NK-92 (cell line): ENCODE measurements around the gene KCNE4.

Source experiments
- DNase-seq: peaks from one replicate; lab custom pipeline; 2025; ENCODE audit not compliant: unreplicated experiment; lab: John Stamatoyannopoulos, UW

KCNE4 gene, protein sequence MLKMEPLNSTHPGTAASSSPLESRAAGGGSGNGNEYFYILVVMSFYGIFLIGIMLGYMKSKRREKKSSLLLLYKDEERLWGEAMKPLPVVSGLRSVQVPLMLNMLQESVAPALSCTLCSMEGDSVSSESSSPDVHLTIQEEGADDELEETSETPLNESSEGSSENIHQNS

DNA sequence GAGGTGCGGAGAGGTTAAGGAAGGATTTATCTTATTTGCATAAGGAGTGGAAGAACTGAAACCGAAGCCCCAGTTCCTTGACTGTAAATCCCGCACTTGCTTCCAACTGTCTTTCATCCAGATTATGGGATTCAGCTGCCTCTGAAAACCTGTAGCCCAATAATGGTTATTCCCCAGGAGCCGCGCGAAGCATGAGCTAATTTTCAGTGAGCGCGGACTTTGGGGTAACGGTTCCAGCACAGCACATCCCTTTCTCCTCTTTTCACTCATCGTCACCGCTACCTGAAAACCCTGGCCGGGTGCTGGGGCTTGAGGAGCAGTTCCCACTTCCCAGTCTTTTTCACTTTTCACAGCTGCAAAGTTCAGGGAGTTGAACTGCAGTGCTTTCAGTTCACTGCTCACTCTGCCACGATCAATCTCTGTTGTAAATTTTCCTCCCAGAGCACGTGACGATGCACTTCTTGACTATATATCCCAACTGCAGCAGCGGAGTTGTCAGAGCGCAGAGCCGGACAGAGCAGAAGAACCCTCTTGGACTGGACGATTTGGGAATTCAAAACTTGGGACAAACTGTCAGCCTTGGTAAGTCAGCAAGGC is at the start of gene KCNE4:
Gene KCNE4, plus strand, starts transcription at position 498 of the 597 bp plus-strand sequence. CDS start 641 bp downstream, outside the sequence.
- no peak for DNase-seq

DNA sequence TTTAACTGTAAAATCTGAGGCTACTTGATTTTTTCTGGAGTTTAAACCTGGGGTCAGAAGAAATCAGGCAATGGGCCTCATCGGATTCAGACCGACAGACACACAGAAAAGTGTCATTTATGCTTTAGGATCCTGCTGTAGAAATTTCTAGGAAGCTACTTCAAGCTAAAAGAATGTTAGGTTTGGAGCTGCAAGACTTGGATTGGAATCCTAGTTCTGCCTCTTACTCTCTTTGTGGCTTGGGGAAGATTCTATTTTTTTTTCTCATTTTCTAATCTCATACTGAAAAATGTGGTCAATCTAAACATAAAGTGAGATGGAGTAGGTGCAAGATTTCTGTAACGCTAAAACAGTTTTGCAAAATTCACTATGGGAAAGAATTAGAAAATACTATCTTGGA is 48.8 kb upstream of the KCNE4 start:
- DNase-seq: no peak

DNA sequence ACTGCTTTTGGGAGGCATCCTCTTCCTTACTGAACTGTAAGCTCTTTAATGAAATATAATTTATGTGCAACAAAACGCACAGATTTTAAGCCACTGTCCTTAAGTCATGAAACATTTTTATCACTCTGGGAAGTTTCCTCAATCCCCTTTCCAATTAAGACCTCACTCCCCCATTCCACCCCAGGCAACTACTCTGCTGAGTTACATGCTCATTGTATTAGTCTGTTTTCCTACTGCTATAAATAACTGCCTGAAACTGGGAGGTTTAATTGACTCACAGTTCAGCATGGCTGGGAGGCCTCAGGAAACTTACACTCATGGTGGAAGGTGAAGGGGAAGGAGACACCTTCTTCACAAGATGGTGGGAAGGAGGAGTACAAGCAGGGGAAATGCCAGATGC is 46.5 kb upstream of the KCNE4 start:
- DNase-seq: no peak

DNA sequence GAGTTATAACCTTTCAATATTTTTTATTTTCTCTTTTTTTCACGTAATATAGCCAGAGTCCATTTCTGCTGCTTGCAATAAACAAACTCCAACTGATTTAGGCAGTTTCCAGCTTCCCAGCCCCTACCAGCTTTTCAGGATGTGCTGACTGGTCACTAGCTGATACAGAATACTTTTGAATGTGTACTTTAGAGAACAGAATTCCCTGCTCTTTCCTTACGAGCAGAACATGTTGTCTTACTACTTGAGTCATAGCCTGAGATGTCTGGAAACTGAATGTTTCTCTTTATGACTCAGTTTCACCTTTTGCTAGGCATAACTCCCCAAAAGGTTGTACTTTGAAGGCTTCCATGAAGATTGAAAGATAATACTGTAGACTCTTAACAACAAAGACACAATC is 44.5 kb upstream of the KCNE4 start:
- DNase-seq: no peak

DNA sequence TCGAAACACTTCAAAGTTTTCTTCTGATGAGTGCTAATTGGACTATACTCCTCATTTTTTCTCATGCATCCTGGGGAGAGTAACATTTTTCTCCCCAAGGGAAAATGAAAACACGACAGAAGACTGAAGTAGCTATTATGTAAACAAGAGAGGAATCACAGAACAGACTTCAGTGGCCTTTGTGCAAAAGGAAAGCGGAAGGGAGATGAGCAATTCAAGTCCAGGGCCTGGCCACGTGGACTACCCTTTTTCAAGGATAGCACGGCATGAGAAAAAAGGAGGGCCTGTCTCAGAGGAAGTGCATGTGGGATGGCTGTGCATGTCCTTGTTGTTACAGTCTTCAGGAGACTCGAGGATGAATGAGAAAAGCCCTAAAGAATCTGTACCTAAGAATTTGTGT is 43.8 kb upstream of the KCNE4 start:
- no peak for DNase-seq

DNA sequence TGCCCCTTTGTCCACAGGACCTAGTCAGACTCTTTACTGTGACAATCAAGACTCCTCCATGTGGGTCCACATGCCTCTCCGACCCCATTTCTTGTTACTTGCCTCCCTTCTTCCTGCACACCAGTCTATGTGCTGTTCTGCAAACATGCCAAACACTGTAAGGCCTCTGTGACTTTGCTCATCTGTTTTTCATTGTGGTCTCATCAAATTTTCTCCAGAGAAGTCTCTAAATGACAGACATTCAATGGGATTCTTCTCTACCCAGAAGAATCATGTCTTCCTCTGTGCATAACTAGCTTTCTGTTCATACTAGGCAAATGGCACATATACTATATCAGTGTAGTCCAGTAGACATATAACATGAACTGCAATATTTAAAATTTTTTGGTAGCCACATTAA is 43.0 kb upstream of the KCNE4 start:
- DNase-seq: no peak

DNA sequence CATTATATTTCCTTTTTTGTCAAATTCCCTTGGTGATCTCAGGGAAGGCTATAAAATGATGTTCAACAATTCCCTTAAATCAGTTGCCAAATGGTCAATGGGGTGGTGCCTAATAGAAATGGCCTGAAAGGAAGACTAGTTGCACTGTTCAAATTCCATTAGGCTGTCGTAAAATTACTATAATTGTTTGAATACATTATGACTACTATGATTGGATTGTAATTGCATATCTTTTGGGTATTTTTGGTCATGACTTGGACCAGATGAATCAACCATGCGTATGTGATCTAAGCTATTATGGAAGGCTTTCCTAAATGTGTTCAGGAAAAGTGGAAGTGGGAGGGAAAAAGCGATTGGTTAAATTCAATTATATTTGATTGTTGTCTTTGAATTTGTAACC is 41.3 kb upstream of the KCNE4 start:
- DNase-seq: no peak

DNA sequence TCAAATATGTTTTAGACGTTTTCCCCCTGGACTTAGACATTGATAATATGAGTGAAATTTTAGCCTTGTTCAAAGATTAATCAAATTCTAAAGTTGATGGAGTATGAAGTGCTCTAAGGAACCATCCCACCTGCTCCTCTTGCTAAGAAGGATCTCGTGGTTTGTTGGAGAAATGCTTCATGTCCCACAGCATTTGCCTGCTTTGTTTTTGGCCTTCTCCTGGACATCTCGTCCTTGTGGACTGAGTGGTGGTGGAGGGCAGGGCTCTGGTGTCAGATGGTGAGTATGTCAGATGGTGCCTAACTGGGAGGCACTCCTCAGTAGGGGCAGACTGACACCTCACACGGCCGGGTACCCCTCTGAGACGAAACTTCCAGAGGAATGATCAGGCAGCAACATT is 39.7 kb upstream of the KCNE4 start:
- DNase-seq: no peak

DNA sequence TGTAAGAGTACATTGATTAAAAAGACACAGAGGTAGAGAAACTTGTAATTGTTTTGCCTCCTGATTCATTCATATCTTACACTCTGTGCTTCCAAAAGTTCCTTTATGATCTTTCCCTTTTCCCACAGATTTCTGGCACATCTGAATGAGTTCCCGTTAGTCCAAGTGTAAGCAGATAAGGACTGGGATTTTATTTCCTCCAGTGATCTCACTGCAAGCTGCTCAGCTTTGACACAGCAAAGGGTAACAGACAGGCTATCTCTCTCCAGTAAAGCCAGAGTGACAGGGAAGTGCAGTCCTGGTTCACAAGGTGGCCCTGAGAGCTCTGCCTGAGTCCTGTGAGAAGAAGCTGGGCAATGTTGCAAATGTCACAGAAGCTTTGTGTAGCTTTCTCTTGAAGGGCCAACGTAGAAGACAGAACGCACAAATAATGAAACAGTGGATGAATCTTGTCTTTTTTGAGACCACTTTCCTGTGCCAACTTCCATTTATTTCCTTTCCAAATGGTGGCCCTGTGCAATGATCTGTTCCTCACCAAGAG is 32.5 kb upstream of the KCNE4 start:
- DNase-seq: no peak

DNA sequence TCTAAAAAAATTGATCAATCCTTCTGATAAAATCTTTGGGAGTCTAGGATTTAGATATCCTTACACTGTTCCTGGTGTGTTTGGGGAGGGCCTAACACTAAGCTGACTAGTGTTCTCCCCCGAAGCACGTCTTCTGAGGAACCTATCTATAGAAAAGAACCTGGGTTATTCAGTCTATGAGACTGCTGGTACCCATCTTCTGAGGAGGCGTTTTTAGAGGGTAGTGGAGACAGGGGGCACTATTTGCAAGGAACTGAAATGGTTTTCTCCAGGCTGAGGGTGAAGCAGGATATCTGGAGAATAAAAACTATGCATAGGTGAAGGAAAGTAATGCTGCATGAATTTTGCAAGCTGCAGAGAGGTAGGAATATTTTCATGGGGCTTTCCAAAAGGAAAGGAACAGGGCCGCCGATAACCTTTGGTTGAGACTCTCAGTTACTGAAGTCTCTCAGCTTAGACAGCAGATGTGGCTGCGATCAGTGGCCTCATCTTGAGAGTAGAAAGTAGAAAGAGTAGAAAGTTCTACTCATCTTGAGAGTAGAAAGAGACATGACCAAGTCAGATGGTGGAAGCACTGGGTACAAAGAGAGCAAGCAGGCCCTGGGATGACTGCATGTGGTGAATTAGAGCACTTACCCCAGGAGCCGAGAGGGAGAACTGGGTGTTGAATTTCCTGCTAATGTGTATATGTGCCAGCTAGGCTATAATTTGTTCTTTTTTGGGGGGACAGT is 31.8 kb upstream of the KCNE4 start:
- no peak for DNase-seq

DNA sequence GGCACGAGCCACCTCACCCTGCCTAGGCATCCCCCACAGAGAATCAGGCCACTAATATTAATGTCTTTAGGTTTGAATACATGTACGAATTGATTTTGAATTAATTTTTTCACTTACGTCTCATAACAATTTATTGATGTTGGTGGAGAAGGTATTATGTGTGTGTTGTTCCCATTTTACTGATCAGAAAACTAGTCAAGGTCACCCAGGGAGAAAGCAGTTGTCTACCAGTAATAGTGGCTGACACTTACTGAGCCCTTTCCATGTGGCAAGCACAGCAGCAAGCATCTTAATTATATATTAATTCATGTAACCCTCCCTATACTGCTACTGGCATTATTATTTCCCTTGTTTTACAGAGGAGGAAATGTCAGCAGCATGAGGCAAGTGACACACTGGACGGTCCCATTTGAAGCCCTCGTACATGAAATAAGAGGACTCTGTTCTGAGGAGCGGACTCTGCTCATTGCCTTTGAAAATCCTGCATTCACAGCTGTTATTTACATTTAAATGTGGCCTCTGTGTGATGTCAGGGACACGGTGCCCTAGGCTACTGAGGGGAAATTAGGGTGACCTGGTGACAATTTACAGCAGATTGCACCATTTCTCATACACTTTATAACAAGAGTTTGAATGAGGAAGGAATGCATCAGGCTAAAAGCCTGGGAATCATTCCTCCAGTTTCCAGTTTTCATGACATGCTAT is 30.9 kb upstream of the KCNE4 start:
- DNase-seq: no peak

DNA sequence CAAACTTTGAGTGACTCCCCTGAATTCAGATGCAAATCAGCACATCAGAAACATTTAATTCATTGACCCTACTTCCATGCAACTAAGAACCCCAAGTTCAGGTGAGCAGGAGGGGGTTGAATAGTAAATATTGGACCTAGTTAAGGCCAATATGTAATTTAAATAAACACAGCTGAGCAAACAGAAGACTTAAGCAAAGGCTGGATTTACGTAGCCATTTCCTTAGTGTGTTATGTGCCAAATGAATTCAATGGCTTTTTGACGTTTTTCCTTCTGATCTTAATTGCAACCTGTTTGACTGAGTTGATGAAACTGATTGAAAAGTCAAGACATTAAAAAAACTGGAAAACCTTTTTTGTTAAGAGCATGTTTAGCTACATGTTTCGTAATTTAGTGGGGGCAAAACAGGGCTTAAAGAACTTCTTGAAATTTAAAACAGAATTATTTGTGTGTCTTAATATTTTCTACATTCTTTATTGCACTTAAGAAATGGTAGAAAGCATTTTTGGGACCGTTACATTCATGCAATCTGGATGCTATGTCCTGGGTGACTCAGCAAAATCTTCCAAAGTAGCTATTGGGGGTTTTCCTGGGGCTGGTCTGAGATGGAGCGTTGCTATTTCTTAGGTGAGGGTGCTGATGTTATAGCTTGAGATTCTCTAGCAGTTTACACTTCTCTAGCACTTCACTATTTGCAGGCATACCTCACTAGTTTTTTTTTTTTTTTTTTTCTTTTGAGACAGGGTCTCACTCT is 25.5 kb upstream of the KCNE4 start:
- no peak for DNase-seq

DNA sequence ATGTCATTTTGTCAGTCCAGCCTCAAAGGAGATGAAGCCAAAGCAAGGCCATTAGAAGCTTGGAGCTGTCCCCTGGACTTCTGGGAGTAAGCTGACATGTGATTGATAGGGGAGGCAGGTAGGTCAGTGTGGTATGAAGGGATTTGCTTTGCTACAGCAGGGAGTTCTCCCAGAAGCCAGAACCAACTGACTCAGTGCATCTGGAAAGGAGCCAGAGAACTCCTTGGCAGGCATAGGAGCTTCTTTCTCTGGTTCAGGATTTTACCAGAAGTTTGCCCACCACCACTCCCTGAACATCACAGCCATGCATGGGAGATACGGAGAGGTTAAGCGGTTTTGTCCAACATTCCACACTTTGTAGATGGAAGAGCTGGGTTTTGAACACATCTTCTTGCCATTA is 24.5 kb upstream of the KCNE4 start:
- no peak for DNase-seq

DNA sequence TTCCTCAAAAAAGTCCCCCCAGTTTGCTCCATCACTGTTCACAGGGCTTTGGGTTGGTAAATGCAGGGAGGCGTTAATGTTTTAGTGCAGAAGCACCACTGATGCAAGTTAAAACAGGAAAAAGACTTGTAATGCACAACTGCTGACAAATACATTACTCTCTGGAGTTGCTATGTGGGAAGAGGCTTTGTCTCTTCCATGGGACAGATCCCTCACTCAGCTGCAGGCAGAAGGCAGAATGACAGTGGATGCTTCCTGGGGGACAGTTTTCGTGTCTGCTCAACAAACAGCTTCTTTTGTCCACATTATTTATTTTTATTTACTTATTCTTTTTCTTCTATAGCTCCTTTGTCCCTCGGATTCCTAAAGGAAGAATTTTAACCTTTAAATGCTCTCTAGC is 22.7 kb upstream of the KCNE4 start:
- DNase-seq: no peak

DNA sequence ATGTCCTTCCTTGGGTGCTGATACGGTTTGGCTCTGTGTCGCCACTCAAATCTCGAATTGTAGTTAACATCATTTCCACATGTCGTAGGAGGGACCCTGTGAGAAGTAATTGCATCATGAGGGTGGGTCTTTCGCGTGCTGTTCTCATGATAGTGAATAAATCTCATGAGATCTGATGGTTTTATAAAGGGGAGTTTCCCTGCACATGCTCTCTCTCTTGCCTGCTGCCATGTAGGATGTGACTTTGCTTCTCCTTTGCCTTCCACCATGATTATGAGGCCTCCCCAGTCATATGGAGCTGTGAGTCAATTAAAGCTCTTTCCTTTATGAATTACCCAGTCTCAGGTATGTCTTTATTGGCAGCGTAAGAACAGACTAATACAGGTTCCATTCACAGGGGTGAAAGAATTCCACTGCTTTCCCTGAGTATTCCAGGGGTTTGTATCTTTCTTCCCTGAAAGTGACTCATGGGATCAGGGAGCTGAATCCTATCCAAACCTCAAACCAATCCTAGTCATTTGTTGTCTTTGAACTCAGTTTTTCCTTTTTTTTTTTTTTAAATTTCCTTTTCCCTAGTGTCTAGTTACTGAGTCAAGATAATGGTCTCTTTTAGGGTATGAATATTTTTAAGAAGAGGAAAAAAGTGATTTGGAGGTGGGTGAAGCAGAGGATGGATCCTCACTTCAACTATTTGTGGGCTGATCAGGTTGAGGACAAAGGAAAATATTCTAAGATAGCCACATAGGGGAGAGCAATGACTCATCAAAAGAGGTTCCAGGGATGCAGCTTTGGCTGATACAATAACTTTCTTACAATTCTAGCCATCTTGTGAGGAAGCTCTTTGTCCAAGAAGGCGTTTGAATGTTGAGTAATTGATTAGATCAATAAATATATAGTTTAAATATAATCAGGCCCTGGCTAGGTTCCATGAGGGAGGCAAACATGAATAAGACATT is 19.5 kb upstream of the KCNE4 start:
- no peak for DNase-seq

DNA sequence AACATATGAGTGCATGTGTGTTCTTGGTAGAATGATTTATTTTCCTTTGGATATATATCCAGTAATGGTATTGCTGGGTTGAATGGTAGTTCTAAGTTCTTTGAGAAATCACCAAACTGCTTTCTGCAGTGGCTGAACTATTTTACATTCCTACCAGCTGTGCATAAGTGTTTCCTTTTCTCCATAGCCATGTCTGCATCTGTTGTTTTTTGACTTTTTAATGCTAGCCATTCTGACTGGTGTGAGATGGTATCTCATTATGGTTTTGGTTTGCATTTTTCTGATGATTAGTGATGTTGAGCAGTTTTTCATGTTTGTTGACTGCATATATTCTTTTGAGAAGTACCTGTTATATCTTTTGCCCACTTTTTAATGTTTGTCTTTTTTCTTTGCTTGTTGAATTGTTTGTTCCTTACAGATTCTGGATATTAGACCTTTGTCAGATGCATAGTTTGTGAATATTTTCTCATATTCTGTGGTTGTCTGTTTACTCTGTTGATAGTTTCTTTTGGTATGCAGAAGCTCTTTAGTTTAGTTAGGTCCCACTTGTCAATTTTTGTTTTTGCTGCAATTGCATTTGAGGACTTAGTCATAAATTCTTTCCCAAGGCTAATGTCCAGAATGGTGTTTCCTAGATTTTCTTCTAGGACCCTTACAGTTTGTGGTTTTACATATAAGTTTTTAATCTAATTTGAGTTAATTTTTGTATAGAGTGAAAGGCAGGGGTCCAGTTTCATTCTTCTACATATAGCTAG is 17.6 kb upstream of the KCNE4 start:
- DNase-seq: no peak

DNA sequence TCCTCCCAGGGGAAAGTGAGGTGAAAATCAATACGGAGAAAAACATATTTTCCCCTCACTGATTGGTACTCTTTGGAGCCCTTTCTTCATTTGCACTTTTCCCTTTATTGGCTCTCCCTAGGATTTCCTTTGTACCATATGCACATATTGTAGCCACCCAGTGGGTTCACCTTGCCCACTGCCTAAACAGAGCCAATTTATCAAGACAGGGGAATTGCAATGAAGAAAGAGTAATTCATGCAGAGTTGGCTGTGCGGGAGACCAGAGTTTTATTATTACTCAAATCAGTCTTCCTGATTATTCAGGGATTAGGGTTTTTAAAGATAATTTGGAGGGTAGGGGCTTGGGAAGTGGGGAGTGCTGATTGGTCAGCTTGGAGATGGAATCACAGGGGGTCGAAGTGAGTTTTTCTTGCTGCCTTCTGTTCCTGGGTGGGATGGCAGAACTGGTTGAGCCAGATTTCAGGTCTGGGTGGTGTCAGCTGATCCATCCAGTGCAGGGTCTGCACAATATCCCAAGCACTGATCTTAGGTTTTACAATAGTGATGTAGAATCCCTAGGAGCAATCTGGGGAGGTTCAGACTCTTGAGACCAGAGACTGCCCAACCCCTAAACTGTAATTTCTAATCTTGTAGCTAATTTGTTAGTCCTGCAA is 15.1 kb upstream of the KCNE4 start:
- no peak for DNase-seq

DNA sequence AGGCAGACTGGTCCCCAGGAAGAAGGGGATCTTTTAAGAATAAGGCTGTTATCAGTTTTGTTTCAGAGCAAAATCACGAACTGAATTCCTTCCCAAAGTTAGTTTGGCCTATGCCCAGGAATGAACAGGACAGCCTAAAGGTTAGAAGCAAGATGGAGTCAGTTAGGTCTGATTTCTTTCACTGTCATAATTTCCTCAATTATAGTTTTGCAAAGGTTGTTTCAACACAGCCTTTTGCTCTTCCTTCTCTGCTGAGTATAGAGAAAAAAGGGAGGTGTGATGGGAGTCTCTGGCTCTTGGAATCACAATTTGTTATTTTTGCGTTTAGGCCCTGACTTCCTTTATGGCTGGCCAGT is 14.6 kb upstream of the KCNE4 start:
- no peak for DNase-seq

DNA sequence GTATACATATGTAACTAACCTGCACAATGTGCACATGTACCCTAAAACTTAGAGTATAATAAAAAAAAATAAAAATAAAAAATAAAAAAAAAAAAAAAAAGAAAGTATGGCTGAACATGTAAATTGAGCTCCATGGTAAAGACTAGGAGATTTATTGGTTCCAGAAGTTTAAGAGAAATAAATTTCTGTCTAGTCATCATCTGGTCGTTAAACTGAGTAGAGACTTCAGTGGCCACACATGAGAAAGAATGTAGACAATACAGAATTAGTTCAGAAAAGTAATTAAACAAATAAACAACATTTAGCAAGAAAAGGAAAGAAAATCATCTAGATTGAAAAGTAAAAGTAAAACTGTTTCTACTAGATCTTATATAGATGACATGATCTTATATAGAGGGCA is 12.4 kb upstream of the KCNE4 start:
- no peak for DNase-seq
